Inflammatory macrophage (primary cell): ENCODE results near the gene HSD17B8.

Experiments
- DNase-seq, 2 donors: peaks; one replicate each; pipeline ENCODE4 v3.0.0-alpha.2; 2020 to 2022

HSD17B8 gene

GRCh38 chr6:33192671-33193602 lies 11.5 kb upstream of the HSD17B8 start:
- no peak for DNase-seq

GRCh38 chr6:33193619-33194018 lies 10.8 kb upstream of the HSD17B8 start:
- no peak for DNase-seq

- DNase-seq: no peak
Measured at GRCh38 chr6:33194431-33194979, 9.9 kb upstream of the HSD17B8 start.

- peak; percentile 30 to 62 for DNase-seq
Measured at GRCh38 chr6:33195304-33196165, 8.9 kb upstream of the HSD17B8 start.

- peak; percentile 64 to 74 for DNase-seq
Measured at GRCh38 chr6:33197431-33198048, 6.9 kb upstream of the HSD17B8 start.

- DNase-seq: no peak
Measured at GRCh38 chr6:33198159-33198852, 6.1 kb upstream of the HSD17B8 start.

GRCh38 chr6:33198853-33199436 lies 5.5 kb upstream of the HSD17B8 start:
- no peak for DNase-seq

- peak; percentile 78 to 89 for DNase-seq
Measured at GRCh38 chr6:33199687-33200218, 4.7 kb upstream of the HSD17B8 start.

- DNase-seq: peak; percentile 99 to 100
Measured at GRCh38 chr6:33200219-33201146, 4.0 kb upstream of the HSD17B8 start, which contains the start of the genes RXRB and SLC39A7. Gene RXRB (minus strand): TSS chr6:33200665. CDS start chr6:33200476, 189 bp downstream. Gene SLC39A7 (plus strand): TSS chr6:33200867. CDS start chr6:33201246, 379 bp downstream.

- peak; percentile 16 to 40 for DNase-seq
Measured at GRCh38 chr6:33201147-33201545, 3.3 kb upstream of the HSD17B8 start.

- no peak for DNase-seq
Measured at GRCh38 chr6:33201935-33202334, 2.5 kb upstream of the HSD17B8 start.

- no peak for DNase-seq
Measured at GRCh38 chr6:33202799-33203198, 1.7 kb upstream of the HSD17B8 start.

- DNase-seq: no peak
Measured at GRCh38 chr6:33203443-33204164, 851 bp upstream of the HSD17B8 start.

- no peak for DNase-seq
Measured at GRCh38 chr6:33204165-33204414, 365 bp upstream of the HSD17B8 start.

GRCh38 chr6:33205191-33206026 lies 954 bp downstream of the HSD17B8 start:
- peak in 1 of 2 donors; percentile 49 for DNase-seq

GRCh38 chr6:33206027-33206863 lies 1.8 kb downstream of the HSD17B8 start:
- no peak for DNase-seq

- DNase-seq: no peak
Measured at GRCh38 chr6:33206864-33207551, 2.6 kb downstream of the HSD17B8 start.
